ENCODE results near the gene BFSP1.

Gene BFSP1

GRCh38 chr20:17523326-17523725 lies 7.9 kb downstream of the BFSP1 start:
- no peak for FAIRE-seq
- TF ChIP-seq, protein P1, sequence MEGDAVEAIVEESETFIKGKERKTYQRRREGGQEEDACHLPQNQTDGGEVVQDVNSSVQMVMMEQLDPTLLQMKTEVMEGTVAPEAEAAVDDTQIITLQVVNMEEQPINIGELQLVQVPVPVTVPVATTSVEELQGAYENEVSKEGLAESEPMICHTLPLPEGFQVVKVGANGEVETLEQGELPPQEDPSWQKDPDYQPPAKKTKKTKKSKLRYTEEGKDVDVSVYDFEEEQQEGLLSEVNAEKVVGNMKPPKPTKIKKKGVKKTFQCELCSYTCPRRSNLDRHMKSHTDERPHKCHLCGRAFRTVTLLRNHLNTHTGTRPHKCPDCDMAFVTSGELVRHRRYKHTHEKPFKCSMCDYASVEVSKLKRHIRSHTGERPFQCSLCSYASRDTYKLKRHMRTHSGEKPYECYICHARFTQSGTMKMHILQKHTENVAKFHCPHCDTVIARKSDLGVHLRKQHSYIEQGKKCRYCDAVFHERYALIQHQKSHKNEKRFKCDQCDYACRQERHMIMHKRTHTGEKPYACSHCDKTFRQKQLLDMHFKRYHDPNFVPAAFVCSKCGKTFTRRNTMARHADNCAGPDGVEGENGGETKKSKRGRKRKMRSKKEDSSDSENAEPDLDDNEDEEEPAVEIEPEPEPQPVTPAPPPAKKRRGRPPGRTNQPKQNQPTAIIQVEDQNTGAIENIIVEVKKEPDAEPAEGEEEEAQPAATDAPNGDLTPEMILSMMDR (IDR thresholded peaks at IDR 0.05; ENCODE audit: insufficient read depth, missing control alignments) = no peak
- no peak for DNase-seq (ENCODE audit: insufficient read length, low spot score)

GRCh38 chr20:17522528-17522927 lies 8.7 kb downstream of the BFSP1 start:
- DNase-seq (ENCODE audit: insufficient read length, low spot score) (no peak), FAIRE-seq (no peak)
- TF ChIP-seq, protein P1 (IDR thresholded peaks at IDR 0.05; ENCODE audit: insufficient read depth, missing control alignments) = no peak

DNA sequence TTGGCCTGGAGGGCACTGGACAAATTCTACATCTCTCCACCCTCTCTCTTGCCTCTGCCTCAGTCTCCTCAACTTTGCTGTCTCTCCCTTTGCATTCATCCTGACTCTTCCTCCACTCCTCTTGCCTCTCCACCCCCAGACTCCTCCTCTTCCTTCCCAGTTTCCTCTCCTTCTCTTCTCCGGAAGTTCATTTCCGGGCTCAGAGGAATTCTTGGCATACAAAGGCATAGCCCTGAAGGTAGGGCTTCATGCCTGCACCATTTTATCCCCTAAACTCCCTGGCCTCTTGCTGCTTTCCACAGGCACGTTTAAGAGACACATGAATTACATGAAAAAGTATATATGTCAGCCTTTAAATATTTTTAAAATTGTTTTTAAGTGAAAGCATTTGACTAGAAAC lies 10.6 kb downstream of the BFSP1 start:
- DNase-seq (ENCODE audit: insufficient read length, low spot score) (no peak), FAIRE-seq (no peak)
- TF ChIP-seq, protein P1 (IDR thresholded peaks at IDR 0.05; ENCODE audit: insufficient read depth, missing control alignments) = no peak

DNA sequence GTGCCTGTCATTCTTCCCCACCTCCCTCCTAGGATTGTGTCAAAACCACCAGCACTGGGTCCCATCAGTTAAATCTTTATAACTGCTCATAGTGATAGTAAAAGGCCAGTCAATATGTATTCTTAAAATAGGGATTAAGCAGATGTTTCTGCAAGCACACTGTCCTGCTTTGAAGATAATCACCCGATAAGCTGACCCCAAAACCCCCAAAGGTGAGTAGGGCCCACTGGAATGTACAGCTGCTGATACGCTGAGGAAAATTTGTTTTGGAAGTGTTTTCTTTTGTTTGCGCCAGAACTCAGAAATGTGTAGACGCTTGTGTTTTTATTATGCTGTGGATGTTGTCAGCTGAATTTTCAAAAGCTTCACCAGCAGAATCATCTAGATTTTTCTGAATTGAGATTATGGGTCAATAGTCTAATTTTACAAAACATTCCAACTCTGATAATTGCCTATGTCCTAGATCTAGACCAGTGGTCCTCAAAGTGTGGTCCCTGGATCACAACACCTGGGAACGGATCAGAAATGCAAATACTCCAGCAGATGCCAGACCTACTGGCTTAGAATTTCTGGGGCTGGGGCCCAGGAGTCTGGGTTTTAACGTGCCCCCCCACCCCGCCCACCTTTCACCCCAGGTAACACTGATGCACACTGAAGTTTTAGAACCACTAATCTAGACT lies 11.4 kb downstream of the BFSP1 start:
- TF ChIP-seq, protein P1 (IDR thresholded peaks at IDR 0.05; ENCODE audit: insufficient read depth, missing control alignments) = no peak
- DNase-seq (ENCODE audit: insufficient read length, low spot score) (no peak), FAIRE-seq (no peak)

DNA sequence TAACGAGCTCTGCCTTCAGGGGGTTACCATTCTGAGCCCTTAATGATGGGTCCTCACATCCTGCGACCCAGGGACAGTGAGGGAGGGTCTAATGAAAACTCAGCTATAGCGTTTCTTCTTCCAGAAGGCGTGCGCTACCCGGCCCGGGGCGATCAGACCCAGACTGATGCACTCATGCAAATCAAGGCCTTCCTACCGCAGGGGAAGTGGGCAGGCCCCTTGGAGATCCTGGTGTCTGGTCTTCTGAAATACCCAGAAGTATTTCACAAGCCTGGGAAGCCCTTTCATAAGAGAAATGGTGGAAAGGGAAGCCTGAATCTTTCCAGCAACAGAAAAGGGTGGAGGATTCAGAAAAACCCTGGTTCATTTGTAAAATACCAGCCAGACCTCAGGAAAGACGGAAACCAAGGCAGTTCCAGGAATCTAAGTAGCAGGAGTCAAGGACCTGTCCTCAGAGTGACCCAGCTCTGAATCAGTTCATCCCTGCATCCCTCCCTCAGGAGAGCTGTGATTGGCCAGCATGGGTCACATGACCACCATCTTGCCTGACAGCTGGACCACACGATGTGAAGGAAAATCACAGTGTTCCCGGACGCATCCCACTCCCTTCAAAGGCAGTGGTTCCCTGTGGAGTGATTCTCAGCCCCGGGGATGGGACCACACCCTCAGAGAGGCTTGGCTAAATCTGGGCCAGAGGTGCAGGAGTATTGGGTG lies 12.7 kb downstream of the BFSP1 start:
- FAIRE-seq (no peak), DNase-seq (ENCODE audit: insufficient read length, low spot score) (no peak)
- TF ChIP-seq, protein P1 (IDR thresholded peaks at IDR 0.05; ENCODE audit: insufficient read depth, missing control alignments) = no peak

- TF ChIP-seq, protein P1 (IDR thresholded peaks at IDR 0.05; ENCODE audit: insufficient read depth, missing control alignments) = no peak
- DNase-seq (ENCODE audit: insufficient read length, low spot score) (no peak), FAIRE-seq (no peak)
These were observed 16.1 kb downstream of the BFSP1 start for GRCh38 chr20:17515053-17515452.

DNA sequence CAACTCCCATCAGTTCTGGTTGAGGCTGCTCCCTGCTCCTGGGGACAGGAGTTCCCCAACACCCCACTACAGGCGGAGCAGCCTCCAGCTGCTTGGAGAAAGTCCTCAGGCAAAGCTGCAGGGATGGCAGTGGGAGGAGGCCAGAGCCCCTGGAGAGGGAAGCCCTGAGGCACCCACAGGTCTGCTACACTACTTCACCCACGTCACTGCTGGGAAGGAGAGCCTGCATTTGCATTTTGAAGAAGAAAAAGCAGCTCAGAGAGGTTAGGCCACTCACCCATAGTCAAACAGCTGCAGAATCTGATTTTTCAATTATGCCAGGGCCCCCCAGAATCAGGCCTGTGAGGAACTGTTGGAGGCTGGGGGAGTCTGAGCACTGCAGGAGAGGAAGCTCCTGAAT lies 17.2 kb downstream of the BFSP1 start:
- TF ChIP-seq, protein P1 (IDR thresholded peaks at IDR 0.05; ENCODE audit: insufficient read depth, missing control alignments) = no peak
- no peak for FAIRE-seq
- DNase-seq (ENCODE audit: insufficient read length, low spot score) = no peak
